SK-N-DZ (cell line): ENCODE measurements around the gene OVCA2.
A peak's percentile ranks its signal among the peaks of the same experiment; 100 is the strongest.

ENCODE experiments used
- DNase-seq: peaks from one replicate; pipeline ENCODE4 v3.0.0-alpha.2; 2015; ENCODE audit warnings: low spot score

The OVCA2 gene

DNA sequence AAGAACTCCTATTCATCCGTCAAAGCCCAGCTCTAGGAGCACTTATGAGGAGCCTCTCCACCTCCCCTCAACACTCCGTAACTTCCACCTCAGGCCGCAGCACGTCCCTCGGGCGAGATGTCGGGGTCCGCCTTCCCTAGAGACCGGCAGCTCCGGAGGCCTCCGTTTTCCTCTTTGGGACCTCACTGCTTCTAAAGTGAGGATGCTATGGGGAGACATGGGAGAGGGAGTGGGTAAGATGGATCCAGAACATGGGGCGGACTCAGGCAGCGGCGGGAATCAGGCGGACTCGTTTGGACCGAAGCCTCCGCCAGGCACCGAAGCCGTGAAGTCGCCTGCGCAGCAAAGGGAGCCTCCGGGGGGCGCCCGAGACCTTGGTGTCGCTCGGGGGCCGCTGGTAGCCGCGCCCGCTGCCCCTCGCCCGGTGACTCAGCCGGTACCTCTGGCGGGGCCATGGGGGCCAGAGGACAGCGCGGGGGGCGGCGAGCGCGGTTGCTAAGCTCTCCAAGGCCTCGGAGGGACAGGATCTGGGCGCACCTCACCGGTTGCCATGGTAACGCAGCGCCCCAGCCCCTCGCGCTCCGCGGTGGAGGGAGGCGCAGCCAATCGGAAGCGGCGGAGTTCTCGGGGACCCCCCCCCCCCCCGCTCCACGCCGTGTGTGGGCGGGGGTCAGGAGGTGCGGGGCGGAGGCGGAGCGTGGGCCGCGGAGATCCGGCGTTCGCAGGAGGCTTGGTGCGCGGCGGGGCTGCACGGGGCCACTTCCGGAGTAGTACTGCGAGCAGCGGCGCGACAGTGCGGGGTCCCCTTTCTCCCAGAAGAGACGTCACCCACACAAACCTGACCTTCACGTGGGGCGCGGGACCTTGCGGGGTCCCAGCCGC, 11.8 kb downstream of the OVCA2 start:
- peak; percentile 72 for DNase-seq

DNA sequence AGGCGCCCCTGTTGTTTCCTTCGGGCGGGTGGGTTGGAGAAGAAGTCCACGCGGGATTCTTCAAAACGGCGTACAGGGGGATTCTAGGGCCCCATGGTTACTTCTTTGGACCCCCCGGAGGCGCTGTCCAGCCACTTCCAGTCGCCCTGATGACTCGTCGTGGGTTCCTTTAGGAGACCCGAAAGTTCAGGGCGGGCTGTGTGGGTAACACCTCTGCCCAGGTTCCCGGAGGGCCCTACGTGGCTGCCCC, 12.4 kb downstream of the OVCA2 start:
- DNase-seq = no peak

- DNase-seq = peak; percentile 76
Measured at GRCh38 chr17:2054512-2055291, 12.9 kb downstream of the OVCA2 start, which contains the start of gene HIC1. TSS of gene HIC1 (plus strand) at chr17:2055103. CDS start at chr17:2056691, 1,588 bp downstream.

DNA sequence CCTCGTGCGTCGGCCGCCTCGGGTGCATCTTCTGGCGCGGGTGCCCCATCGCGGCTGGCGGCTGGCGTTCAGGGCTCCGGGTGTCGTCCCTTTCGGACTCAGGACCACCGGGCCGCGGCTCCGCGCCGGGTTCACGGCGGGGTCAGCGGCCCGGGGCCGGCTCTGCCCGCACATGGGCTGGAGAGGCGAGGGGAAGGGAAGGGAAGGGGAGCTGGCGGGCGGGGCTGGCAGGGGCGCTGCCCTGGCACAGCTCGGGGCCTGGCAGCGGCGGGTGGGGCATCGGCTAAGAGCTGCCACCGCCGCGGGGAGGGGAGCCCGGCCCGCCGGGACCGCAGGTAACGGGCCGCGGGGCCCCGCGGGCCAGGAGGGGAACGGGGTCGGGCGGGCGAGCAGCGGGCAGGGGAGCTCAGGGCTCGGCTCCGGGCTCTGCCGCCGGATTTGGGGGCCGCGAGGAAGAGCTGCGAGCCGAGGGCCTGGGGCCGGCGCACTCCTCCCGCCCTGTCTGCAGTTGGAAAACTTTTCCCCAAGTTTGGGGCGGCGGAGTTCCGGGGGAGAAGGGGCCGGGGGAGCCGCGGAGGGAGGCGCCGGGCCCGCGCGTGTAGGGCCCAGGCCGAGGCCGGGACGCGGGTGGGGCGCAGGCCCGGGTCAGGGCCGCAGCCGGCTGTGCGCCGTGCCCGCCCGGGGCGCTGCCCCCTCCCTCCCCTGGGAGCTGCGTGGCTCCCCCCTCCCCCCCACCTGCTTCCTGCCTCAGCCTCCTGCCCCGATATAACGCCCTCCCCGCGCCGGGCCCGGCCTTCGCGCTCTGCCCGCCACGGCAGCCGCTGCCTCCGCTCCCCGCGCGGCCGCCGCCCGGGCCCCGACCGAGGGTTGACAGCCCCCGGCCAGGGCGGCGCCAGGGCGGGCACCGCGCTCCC, 13.7 kb downstream of the OVCA2 start:
- DNase-seq = no peak

- DNase-seq = no peak
Measured at GRCh38 chr17:2056206-2057174, 14.7 kb downstream of the OVCA2 start.

GRCh38 chr17:2057175-2057759, 15.4 kb downstream of the OVCA2 start:
- DNase-seq = no peak

GRCh38 chr17:2057760-2058585, 16.2 kb downstream of the OVCA2 start:
- DNase-seq = no peak

DNA sequence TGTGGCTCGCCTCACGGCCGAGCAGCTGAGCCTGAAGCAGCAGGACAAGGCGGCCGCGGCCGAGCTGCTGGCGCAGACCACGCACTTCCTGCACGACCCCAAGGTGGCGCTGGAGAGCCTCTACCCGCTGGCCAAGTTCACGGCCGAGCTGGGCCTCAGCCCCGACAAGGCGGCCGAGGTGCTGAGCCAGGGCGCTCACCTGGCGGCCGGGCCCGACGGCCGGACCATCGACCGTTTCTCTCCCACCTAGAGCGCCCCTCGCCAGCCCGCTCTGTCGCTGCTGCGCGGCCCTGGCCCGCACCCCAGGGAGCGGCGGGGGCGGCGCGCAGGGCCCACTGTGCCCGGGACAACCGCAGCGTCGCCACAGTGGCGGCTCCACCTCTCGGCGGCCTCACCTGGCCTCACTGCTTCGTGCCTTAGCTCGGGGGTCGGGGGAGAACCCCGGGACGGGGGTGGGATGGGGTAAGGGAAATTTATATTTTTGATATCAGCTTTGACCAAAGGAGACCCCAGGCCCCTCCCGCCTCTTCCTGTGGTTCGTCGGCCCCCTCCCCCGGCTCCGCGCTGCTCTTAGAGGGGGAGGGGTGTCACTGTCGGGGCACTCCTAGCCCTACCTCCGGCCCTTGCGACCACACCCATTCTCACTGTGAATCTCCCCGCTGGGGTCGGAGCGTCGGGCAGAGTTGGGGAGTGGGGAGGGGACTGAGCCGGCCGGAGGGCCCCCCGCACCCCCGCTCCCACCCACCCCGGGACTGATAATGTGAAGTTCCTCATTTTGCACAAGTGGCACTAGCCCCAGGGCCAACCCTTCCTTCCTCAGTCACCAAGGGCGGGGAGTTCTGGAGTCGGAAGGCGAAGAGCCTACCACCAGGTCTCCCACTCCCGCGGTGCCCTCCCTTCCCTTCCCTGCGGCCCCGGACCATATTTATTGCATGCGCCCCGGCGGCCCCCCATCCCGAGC, 17.0 kb downstream of the OVCA2 start:
- DNase-seq = no peak

- DNase-seq = no peak
Measured at GRCh38 chr17:2059547-2060384, 17.9 kb downstream of the OVCA2 start.

GRCh38 chr17:2060385-2060658, 18.5 kb downstream of the OVCA2 start:
- no peak for DNase-seq

- no peak for DNase-seq
Measured at GRCh38 chr17:2060681-2061440, 19.0 kb downstream of the OVCA2 start.

- DNase-seq = no peak
Measured at GRCh38 chr17:2061441-2061958, 19.7 kb downstream of the OVCA2 start.

- no peak for DNase-seq
Measured at GRCh38 chr17:2062571-2063183, 20.9 kb downstream of the OVCA2 start.

GRCh38 chr17:2063261-2064146, 21.7 kb downstream of the OVCA2 start:
- no peak for DNase-seq

GRCh38 chr17:2064147-2064489, 22.3 kb downstream of the OVCA2 start:
- DNase-seq = no peak
